Right forelimb (tissue), 1 donor: ENCODE data around the gene SMDT1.

ENCODE experiments used
- DNase-seq: peaks from one replicate; pipeline ENCODE4 v3.0.0-alpha.2; 2018

The SMDT1 gene, protein sequence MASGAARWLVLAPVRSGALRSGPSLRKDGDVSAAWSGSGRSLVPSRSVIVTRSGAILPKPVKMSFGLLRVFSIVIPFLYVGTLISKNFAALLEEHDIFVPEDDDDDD

DNA sequence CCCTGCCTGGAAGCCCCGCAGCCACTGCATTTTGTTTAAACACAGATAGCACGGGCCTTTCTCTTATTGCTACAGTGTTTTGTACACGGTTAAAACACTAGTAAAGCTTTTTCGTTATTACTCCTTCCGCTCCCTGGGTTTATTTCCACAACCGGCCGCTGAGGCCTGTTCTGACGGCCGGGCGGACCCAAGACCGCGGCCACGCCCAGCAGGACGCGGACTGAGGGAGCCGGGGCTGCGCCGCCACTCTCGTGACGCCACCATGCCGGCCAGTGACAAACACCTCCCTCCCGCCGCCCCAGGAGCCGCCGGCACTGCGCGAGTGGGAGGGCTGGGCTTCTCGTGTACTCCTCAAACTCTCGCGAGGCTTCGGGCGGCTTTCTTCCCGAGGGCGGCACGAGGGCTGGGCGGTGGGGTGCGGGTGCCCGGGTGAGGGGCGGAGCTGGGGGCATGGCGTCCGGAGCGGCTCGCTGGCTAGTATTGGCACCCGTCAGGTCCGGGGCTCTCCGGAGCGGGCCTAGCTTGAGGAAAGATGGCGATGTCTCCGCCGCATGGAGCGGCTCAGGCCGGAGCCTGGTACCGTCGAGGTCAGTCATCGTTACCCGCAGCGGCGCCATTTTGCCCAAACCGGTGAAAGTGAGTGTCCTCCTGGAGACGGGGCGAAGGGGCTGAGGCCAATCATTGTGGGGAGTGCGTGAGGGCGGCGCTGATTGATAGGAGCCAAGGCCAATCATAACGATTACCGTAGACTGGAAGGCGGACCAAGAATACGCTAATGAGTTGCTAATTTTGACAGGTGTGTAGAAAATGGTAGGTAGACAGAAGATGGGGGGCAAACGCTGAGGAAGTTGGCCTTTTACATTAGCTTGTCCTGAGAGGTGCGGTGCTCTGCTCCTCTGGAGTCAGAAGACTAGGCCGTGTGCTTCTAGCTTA lies at the start of gene SMDT1:
SMDT1 (plus strand) TSS at position 382 of the 933 bp plus-strand sequence; CDS start at position 451, 69 bp downstream.
- DNase-seq = peak; percentile 99

DNA sequence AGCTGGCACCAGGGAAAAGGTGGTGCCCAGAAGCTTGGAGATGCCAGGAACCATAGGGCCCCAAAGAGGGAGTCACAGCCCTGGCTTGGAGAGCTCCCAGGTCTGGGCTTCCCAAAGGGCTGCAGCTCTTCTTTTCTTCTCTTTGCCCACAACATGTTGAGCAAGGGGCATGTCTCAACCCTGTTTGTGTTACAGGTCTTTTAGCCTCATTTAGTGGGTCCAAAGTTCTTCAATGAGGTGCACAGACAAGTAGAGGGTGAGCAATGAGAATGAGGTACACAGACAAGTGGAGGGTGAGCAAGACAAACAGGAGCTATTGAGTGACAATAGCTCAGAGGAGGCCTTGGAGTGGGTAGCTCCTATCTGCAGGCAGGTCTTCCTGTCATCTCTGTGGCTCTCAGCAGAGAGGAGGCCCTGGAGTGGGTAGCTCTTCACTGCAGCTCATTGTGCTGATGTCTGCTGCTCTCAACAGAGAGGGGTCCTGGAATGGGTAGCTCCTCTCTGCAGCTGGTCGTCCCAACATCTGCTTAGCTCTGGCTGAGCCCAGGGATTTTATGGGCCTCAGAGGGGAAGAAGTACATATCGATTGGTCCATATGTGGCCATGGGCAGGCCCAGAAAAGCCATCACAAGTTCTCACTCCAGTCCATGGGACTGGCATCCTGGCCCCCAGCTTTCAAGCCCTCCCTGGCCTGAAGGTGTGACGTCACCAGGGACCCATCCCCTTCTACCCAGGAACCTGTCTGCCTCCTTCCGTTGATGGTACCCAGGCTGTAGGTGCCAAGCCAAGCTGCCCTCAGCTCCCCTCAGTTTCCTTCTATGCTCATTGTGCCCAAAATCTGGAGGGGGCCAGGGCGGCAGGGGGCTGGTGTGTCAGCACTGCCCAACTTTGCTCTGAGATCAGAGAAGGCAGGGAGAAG lies 46.0 kb upstream of the SMDT1 start:
- DNase-seq = no peak

DNA sequence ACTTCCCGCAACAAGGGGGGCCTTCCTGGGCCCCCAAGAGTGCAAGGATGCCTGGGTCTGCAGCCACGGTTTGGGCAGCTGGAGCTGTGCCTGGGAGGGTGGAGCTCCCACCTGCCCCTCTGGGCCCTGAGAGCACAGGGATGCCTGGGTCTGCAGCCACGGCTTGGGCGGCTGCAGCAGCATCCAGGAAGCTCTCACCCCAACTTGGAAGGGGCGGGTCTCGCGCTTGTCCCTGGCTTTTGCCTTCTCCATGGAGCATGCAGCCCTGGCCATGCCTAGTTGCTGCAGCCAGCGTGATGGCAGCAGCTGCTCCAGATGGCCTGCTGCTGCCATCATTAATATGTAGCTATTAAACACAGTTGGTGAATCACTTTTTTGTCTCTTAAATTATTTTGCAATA lies 44.2 kb upstream of the SMDT1 start:
- no peak for DNase-seq

DNA sequence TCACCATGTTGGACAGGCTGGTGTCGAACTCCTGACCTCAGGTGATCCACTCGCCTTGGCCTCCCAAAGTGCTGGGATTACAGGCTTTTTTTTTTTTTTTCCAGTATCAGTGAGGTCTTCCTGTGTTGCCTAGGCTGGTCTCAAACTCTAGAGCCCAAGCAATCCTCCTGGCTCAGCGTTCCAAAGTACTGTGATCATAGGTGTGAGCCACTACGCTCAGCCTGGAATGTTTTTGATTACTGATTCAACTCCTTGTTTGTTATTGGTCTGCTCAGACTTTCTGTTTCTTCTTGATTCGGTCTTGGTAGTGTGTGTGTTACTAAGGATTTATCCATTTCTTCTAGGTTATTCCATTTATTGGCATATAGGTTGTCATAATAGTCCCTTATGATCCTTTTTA lies 40.2 kb upstream of the SMDT1 start:
- DNase-seq = no peak

DNA sequence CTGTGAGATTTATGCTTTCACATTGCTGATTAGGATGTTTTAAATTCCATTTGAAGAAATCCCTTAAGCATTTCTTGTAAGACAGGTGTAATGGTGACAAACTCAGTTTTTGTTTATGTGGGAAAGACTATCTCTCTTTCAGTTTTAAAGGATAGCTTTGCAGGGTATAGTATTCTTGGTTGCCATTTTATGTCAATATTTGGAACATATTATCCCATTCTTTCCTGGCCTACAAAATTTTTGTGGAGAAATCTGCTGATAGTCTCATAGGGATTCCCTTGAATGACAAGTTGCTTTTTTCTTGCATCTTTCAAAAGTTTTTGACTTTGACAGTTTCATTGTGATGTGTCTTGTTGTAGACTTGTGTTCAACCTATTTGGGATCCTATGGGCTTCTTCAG lies 37.7 kb upstream of the SMDT1 start:
- DNase-seq = no peak

DNA sequence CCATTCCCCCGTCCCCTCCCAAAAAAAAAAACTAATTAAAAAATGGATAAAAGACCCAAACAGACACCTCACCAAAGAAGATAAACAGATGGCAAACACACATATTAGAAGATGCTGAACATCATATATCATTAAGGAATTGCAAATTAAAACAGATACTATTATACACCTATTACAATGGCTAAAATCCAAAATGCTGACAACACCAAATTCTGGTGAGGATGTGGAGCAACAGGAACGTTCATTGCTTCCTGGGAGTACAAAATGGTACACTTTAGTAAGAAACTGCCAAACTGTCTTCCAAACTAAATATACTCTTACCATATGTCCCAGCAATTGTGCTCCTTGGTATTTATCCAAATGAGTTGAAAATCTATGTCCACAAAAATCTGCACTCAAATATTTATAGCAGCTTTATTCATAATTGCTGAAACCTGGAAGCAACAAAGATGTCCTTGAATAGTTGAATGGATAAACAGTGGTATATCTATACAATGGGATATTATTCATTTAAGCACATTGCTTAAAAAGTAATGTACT lies 28.8 kb upstream of the SMDT1 start:
- DNase-seq = no peak

DNA sequence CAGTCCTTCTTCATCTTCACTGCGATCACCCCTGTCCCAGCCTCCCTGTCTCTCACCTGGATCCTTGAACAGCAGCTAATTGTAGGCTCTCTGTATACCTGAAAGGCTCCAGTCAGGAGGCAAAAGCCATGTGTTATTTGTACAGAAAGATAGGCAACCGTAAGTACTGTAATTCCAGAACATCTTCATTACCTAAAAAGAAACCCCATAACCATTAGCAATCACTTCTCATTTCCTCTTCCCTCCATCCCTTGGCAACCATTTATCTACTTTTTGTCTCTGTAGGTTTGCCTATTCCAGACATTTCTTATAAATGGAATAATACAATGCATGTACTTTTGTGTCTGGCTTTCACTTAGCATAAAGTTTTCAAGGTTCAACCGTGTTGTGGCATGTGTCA lies 26.7 kb upstream of the SMDT1 start:
- no peak for DNase-seq

DNA sequence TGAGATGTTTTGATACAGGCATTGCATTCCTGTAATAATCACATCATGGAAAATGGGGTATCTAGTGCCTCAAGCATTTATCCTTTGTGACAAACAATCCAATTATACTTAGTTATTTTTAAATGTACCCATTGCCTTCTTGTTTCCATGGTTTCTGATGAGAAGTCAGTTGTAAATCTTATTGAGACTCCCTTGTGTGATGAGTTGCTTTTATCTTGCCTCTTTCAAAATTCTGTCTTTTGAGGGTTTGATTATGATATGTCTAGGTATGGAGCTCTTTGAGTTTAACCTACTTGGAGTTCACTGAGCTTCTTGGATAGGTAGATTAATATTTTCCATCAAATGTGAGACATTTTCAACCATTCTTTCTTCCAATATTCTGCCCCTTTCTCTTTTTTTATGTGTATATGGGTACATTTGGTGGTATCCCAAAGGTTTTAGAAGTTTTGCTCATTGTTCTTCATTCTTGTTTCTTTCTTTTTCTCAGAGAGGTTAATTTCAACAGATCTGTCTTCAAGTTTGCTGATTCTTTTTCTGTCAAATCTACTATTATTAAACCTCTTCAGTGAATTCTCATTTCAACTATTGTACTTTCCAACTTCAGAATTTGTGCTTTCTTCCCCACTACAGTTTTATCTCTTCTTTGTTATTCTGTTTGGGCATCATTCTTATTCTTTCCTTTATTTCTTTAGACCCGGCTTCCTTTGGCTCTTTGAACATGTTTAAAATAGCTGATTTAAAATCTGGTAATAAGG lies 22.6 kb upstream of the SMDT1 start:
- DNase-seq = no peak

DNA sequence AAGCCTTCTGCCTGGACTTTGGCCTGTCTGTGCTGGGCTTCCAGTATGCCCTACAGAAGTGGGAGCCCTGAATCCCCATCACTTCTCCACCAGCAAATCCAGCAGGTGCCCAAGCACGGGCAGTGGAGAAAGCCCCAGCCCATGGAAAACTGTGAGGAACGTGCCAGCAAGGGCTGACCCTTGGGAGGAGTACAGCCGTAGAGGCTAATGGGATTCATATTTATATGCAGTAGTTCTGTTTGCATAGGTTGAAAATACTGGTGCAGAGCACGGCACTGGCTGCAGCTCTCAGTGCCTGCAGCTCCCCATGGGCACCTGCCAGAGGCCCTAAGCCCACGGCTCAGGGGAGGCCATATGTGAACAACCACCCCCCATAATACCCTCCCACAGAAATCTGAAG lies 19.0 kb upstream of the SMDT1 start:
- DNase-seq = no peak

DNA sequence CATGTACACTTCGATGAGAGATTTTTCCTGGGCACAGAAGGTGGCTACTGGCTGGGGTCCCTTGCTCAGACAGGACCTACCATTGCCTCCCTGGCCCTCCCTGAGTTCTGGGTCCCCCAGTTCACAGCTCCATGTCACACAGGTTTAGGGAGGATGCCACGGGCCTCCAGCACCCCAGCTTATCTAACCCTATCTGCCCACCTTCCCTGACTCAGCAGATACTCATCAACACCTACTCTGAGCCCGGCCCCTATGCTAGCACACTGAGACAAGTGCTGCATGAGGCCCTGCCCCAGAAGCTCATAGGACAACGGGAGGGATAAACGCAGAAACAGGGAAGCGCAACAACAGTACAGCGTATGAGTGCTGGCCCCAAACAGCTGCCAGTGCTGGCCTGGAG lies 18.5 kb upstream of the SMDT1 start:
- no peak for DNase-seq

DNA sequence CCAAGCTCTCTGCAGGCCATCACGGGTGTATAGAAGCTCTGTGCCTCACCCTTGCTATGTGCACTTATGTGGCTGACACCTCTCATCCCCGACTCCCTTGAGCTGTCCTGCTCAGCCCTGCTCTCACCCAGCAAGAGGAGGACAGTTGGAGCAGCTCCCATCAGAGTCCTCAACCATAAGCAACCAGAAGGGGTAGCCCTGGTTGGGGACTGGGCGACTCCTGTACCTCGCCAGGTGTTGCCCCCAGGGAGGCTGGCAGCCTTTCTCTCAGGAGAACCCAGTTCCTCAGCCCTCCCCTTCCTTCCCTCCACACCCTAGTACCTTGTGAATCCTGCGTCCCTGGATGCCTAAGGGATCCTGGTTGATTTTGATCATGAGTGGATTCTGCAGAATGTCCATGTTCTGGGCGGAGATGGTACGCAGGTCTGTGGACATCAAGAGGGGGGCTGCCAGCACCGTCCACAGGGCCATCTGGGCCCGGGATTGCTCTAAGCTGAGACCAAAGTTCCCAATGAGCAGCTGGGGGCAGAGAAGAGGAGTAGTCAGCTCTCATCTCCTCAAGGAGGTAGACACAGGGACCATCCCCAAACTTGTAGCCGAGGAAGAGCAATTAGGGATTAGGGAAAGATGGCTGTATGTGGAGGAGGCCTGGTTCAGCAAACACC lies 16.9 kb upstream of the SMDT1 start:
- no peak for DNase-seq

DNA sequence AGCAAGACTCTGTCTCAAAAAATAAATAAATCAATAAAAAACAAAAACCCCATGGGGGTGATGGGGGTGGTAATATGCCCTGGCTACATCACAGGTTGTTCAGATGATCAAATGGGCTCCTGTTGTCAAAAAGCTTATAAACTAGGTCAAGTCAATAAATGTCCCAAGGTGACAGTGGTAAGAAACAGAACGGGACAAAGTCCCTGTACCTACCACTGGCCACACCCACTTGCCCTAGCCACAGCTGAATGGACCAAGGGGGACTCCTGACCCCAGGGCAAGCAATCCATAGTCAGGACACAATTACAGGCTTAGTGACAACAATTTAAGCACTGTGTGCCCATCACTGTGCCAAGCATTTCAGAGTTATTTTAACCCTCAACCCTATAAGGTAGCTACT lies 14.9 kb upstream of the SMDT1 start:
- no peak for DNase-seq

DNA sequence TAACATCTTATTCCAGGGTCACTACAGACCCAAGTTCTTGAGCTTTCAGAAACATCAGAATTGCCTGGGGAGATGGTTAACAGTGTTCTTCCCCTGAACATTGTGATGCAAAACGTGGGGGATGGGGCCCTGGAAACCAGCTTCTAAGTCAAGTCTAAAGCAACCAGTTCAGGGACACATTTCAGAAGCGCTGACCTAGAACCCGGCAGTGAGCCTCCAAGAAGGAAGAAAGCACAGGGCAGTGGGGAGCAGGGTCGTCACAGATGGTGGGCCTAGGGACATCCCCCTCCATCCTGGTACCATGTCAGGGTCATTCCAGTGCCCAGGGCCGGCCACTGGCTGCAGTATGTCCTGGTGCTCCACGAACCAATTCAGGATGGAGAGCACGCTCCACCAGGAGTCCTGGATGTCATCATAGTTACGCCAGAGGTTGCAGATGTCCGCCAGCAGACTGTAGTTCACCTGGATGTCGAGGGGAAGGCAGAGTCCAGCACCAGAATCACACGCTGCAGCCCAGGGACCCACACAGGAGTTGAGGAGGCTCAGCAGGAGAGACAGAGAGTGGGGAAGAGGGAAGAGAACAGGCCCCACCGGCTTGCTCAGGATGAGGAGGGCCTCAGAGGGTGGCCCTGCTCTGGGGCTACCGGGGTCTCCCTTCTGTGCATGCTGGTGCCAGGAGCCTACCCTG lies 13.9 kb upstream of the SMDT1 start:
- DNase-seq = no peak

DNA sequence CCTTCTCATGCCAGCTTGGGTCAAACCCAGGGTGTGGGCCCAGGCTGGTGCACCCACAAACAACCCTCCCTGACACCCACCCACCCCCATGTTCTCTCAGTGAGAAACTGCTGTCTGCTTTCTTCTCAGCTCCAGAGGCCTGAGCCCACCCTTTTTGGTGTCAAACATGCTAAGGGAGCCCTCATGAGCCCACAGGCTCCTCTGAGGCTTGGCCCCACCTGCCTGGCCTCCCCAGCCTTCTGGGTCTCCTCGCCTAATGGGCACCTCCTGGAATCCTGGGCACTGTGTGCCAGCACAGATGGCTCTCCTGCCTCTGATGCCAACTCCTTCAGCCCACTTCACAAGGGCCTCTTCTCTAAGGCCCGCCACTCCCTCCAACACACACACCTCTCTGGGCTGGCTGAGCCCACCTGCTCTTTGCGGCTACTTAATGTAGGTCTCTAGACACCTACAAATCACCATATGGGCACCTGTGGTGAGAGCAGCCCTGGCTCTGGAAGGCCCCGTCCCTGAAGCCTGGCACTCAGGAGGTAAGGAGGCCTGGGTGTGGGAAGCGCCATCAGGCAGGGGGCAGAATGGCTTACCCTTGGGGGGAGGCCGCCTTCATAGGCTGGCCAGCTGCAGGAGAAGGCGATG lies 13.3 kb upstream of the SMDT1 start:
- DNase-seq = no peak

DNA sequence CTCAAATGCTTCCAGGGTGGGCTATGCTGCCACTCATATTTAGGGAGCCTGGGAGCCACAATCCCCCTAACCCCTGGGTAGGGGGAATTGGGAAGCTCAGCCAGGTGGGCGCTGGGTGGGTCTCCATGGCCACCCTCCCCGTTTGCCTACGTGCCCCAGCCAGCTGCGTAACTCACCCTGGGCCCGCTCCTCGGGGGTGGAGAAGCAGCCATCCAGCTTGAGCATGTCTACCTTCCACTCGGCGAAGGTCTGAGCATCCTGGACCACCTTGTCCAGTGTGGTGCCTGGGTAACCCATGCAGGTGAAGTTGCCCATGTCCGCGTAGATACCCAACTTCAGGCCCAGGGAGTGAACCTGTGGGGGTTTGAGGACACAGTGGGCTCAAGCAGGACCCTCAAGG lies 12.6 kb upstream of the SMDT1 start:
- no peak for DNase-seq

DNA sequence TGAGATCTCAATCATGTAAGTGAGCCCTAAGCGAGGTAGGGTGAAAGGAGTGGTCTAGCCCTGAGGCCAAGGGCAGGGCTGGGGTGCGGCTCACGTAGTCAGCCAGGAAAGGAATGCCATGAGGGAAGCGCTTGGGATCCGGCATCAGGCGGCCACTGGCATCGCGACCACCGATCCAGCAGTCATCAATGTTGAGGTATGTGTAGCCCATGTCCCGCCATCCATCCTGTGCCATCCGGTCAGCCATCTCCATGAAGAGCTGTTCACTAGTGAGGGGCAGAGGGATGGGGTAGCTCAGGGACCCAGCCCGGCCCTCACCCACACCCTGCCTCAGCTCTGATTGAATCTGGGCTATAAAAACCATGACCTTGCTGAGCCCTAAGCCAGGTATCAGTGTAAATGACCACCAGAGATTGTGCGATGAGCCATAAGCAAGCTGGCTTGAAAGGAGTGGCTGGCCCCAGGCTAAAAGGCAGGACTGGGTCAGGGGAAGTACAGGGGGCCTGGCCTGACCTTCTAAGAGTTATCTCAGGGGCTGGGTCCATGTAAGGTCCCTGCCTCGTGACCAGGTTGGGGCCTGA lies 11.7 kb upstream of the SMDT1 start:
- no peak for DNase-seq

DNA sequence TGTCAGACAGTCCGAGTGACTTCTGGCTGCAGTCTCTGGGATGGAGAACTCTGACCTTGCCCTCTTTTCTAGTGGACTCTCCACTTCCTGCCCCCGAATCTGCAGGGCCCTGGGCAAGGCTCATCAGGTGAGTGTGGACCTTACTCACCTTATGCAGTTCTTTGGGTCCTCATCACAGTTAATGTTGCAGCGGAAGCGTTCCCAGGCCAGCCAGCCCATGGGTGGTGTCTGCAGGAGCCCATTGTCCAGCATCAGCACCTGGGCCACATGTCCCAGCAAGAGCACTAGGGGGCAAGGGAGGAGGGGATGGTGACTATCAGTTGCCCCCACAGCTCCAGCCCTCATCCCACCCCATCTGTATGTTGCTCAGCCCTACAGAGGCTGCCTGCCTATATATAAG lies 11.2 kb upstream of the SMDT1 start:
- DNase-seq = peak; percentile 31

DNA sequence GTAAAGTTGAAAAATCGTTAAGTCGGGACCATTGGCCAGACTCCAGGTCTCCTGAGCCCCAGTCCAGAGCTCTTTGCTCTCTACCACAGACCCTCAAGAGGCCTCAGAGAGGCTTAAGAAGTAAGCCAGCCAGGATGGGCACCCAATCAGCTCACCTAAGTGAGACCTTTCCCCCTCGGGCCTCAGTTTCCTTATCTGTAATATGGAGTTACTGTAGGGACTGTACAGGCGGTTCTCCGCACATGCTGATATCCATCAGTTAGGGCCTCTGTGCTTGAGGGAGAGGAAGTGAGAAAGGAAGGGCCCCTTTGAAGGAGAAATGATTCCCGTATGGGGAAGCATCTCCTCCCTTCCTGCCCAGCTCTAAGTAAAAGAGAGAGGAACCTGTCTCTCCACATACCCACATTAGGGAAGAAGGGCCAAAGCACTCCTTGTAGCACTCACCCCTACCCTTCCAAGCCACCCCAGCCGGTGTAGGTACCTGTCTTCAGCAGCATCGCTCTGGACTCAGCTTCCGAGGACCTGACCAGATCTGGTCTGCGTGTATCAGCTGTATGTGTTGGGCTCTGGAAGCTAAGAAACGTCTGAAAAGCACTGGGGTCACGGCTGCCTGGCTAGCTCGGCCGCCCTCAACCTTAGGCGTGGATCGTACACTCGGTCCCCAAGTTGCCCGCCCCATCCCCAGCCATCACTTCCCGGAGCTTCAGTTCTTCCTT lies 9.5 kb upstream of the SMDT1 start:
- DNase-seq = no peak

DNA sequence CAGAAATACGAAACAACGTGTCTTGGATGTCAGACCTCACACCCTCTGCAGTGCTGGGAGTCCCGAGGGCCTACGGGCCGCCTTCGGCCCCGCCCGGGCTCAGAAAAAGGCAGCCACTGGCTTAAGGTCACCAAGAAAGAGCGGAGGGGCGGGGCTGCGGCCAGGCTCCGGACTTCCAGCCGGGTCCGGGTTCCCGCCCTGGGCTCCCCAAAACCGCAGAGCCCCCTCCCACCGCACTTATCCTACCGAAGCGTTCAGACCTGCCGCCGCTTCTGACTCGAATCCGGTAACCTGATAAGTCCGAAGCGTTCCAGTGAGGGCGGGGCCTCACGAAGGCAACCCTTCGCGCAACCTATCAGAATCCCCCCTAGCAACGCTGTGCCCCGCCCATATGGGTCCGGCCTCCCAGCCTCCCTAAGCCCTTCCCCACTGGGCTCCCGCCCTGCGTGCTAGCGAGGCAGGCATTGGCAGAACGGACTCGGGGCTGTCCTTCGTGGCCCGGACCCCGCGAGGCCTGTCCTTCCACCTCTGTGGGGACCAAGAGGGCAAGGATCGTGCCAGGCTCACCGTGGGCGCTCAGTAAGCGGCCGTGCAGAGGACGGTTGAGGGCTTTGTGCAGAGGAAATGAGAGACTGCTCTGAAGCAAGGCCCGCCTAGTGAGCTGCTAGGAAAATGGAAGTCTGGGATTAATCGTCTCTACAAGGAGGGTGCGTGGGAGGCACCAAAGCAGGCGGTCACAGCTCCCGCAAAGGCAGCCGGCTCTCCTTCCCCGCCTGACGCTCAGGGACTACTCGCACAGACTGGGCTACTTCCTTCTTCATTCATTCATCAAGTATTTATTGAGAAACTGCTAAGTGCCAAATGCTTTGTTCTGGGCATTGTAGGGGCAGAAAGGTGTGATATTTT lies 8.7 kb upstream of the SMDT1 start, which contains the start of gene NAGA:
NAGA (minus strand) TSS at position 296 of the 906 bp plus-strand sequence. CDS start 515 bp downstream, outside the sequence.
- DNase-seq = peak; percentile 94
